ENCODE results near the gene HPF1. TPM values are rescaled to one million over a fixed set of nuclear protein-coding genes. Genes with fewer than 3 reads are reported as not detected.
A peak's percentile ranks its signal among the peaks of the same experiment; 100 is the strongest.

HPF1 gene
- total RNA-seq, 1 donor from 2014 or later: 18.9 TPM

GRCh38 chr4:169716677-169717076, 41.1 kb downstream of the HPF1 start:
- H3K9me3 ChIP-seq (replicated peaks): no peaks in the 10 kb centered on the region
- no peak for DNase-seq
- TF ChIP-seq CTCF (IDR thresholded peaks at IDR 0.05; ENCODE audit: borderline replicate concordance): no peak
- no peaks in the 10 kb centered on the region for H3K27me3 ChIP-seq (ENCODE audit: low read depth)
- H3K4me1 ChIP-seq: no peaks in the 10 kb centered on the region
- no peak overlapping the region for H3K4me3 ChIP-seq
- H3K36me3 ChIP-seq: peaks cover 50% of the 10 kb centered on the region
- intact Hi-C loops (cut with micrococcal nuclease): no loop called here
- no peak overlapping the region for H3K27ac ChIP-seq (replicated peaks)

DNA sequence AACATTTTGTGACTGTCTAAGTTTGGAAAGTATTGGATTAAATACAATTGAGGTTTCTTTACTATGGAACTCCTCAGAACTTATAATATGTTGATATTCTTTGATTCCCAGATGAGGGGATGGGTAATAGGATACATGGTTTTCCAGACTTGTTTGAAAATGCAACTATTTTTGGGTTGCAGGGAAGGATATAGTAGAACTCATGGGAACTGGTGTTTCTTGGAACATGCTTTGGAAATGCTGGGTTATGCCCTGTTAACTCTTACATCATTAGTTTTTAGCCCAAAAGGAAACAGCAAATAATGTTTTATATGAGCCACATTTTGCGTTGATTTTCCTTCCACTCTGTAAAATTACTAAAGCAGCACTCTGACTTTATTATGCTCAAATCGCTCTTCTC, 41.9 kb downstream of the HPF1 start:
- peaks cover 47% of the 10 kb centered on the region for H3K36me3 ChIP-seq
- intact Hi-C loops (cut with micrococcal nuclease): no loop called here

GRCh38 chr4:169707958-169708643, 49.6 kb downstream of the HPF1 start:
- no peaks in the 10 kb centered on the region for H3K27me3 ChIP-seq (ENCODE audit: low read depth)
- peak overlapping the region; percentile 22 for H3K27ac ChIP-seq (replicated peaks)
- intact Hi-C loops (cut with micrococcal nuclease): no loop called here
- no peak for DNase-seq
- no peak for TF ChIP-seq CTCF (IDR thresholded peaks at IDR 0.05; ENCODE audit: borderline replicate concordance)
- peaks cover 28% of the 10 kb centered on the region for H3K4me1 ChIP-seq
- H3K36me3 ChIP-seq: peaks cover 30% of the 10 kb centered on the region
- no peak overlapping the region for H3K4me3 ChIP-seq
- H3K9me3 ChIP-seq (replicated peaks): no peaks in the 10 kb centered on the region

More for the DNA sequence above, 41.9 kb downstream of the HPF1 start:
- Histone ChIP-seq H3K4me3 (no peak overlapping the region), H3K27ac (replicated peaks) (no peak overlapping the region), H3K9me3 (replicated peaks) (no peaks in the 10 kb centered on the region), H3K4me1 (no peaks in the 10 kb centered on the region), H3K27me3 (ENCODE audit: low read depth) (no peaks in the 10 kb centered on the region)
- no peak for DNase-seq
- TF ChIP-seq CTCF (IDR thresholded peaks at IDR 0.05; ENCODE audit: borderline replicate concordance): no peak

- intact Hi-C loops (cut with micrococcal nuclease): no loop called here
- no peaks in the 10 kb centered on the region for H3K9me3 ChIP-seq (replicated peaks)
- no peak overlapping the region for H3K27ac ChIP-seq (replicated peaks)
- TF ChIP-seq CTCF (IDR thresholded peaks at IDR 0.05; ENCODE audit: borderline replicate concordance): no peak
- H3K27me3 ChIP-seq (ENCODE audit: low read depth): no peaks in the 10 kb centered on the region
- H3K4me3 ChIP-seq: no peak overlapping the region
- no peaks in the 10 kb centered on the region for H3K4me1 ChIP-seq
- DNase-seq: no peak
- H3K36me3 ChIP-seq: peaks cover 82% of the 10 kb centered on the region
These were observed 59.4 kb downstream of the HPF1 start for GRCh38 chr4:169698331-169698730.

GRCh38 chr4:169690787-169691186, 67.0 kb downstream of the HPF1 start:
- intact Hi-C loops (cut with micrococcal nuclease): no loop called here
- TF ChIP-seq CTCF (IDR thresholded peaks at IDR 0.05; ENCODE audit: borderline replicate concordance): no peak
- peaks cover 64% of the 10 kb centered on the region for H3K36me3 ChIP-seq
- H3K27ac ChIP-seq (replicated peaks): no peak overlapping the region
- H3K4me1 ChIP-seq: no peaks in the 10 kb centered on the region
- no peak for DNase-seq
- no peaks in the 10 kb centered on the region for H3K9me3 ChIP-seq (replicated peaks)
- no peak overlapping the region for H3K4me3 ChIP-seq
- no peaks in the 10 kb centered on the region for H3K27me3 ChIP-seq (ENCODE audit: low read depth)
